NCI-H187 treated with DMSO at 0.1 percent for 48 hours (cell line): ENCODE results near the gene C10orf62.
"Not testable (repeated sequence)": the region's sequence is repeated elsewhere in the genome, so short reads cannot be mapped to it uniquely, and the experiment has no call there.

Source experiments
- DNase-seq: peaks from one replicate; lab custom pipeline; 2025; lab: John Stamatoyannopoulos, UW

C10orf62 gene, protein sequence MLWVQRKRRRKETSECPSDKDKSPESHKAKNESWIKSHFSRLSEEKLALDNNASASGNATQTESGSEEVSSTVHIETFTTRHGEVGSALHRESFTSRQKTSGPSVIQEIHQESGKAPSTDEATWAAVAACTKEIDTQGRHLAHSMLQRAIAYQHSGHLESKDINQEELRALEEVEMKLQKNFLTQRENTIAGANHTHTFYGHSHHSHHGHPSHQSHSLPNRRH

DNA sequence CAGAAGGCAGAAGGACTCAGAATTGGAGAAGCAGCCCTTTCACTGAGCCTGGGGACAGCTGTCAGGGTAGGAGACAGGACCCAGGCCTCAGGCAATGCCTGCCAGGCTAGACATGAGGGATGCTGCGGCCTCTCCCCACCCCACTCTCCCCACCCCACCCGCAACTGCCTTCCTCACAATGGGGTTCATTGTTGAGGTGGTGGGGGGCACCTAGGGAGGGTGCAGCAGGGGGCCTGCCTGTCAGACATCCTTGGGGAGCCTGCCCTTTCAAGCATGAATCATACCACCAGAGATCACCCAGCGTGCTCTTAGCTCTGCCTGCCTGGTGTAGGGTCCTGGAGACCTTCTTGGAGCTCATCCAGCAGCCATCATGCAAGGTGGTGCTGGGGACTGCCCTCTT lies at the start of gene C10orf62:
C10orf62 (plus strand) TSS at position 243 of the 400 bp plus-strand sequence. CDS start 177 bp downstream, outside the sequence.
- DNase-seq: no peak

DNA sequence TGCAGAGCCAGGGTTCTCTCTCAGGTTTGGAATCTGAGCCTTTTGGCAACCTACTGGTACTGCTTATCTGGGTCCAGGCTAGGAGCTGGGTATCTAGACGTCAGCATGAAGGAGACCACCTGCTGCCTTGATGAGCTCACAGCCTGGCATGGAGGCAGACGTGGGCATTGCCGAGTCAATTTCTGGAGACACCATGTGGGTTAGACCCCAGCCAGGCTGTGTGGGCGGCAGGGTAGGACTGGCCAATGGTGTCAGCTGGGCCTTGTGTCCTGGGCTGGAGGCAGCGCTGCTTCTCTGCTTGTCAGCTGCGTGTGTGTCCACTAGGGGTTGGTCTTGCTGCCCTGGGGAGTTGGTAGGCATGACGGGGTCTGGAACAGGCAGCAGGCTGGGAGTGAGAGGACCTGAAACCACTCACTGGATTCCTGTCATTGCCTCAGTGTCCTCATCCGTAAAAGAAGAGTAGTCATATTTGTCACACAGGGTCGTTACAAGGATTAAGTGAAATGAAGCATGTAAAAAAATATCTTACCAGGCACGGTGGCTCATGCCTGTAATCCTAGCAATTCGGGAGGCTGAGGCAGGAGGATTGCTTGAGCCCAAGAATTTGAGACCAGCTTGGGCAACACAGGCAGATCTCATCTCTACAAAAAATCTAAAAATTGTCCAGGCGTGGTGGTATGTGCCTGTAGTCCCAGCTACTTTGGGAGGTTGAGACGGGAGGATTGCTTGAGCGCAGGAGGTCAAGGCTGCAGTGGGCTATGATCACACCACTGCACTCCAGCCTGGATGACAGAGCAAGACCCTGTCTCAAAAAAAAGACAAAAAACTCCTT lies 48.6 kb upstream of the C10orf62 start:
- no peak for DNase-seq

DNA sequence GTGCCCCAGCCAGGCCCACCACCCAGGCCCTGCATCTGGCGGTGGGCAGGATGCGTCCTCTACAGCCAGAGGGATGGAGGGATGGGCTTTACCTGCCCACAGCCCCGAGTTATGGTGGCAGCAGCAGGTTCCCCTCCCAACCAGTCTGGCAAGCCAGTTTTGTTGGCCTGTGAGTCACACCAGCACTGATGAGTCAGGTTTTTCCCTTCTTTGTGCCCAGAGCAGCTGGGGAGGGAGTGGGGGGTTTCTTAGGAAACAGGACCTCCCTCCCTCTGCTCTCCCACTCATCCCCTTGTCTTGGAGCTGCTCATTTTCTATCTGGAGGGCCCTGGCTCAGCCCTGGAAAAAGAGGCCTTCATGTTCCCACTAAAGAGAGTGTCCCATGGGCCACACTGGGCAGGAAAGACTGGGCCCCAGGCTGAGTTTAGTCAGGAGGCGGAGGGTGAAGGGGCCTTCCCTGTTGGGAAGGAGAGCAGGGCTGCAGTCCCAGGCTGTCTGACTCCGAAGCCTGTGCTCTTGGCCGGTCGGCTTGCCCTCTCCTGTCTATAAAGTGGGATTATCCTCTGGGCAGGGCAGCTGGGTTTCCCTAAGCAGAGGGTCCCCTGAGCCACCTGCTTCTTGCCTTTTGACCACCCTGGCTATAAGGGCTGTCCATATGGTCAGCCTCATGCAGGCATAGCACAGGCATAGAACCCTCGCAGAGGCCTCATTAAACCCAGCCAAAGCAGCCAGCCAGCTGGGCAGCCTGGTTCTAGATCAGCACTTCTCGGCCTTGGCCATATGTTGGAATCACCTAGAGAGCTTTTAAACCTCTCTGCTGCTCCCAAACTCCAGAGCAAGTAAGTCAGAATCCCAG lies 47.1 kb upstream of the C10orf62 start:
- no peak for DNase-seq

DNA sequence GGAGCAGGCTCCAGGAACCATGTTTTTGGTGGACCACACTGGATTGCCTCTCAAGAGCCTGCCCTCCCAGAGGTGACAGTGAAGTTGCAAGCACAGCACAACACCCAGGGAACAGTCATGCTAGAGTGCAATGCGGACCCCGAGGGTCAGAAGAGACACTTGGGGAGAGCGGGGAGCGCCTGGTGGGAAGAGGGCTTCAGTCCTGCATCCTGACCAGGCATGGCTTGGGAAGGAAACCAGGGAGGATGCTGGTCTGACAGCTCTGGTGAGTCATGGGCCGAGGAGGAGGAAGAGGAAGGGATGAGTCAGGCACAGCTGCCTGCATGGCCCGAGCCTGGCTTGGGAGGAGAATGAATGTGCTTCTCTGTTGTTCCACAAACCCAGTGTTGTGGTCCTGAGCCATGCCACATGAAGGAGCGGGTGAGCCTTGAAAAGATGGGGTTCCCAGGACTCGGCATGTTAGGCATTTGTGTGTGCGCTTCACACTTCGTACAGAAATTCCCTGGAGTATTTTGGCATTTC lies 46.4 kb upstream of the C10orf62 start:
- no peak for DNase-seq

DNA sequence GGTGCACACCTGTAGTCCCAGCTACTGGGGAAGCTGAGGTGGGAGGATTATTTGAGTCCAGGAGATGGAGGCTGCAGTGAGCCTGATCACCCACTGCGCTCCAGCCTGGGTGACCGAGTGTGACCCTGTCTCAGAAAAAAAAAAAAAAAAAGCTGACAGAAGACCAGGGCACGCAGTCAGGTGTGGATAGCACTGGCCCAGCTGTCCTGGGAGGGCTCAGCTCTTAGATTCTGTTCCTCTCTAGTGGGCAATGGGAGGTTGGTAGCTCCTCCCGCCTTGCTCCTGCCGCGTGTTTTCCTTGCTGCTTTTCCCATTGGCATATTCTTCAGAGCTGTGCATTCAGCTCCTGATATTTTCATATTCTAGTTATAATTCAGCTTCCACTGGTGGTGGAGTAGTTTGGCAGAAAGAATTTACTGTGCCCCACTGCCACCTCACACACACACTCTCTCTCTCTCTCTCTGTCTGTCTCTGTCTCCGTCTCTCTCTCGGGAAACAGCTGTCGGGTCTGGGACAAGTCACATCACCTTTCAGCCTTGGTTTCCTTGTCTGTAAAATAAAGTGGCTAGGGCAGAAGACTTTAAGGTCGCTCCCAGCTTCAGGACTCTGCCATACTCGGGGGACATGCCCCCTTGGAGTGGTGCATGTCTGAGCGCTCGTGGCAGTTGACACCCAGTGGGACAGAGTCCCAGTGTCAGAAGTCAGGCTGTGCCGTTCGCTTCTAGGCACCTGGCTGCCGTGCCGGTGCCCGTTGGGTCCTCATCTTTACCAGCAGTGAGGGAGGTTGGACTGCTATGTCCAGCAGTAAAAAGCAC lies 42.9 kb upstream of the C10orf62 start:
- DNase-seq: no peak

DNA sequence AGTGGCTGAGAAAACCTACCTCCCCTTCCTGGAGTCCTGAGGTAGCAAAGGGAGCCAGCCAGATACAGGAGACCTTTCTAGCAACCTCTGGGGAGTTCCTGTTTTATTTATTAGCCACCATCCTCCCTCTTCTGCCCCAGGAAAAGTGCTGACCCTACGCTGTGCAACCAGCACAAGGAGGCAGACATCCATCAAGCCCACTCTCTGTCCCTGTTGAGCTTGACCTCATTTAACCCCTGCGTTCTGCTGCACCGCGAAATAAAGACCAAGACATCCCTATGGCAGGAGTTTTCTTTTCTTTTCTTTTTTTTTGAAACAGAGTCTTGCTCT lies 42.3 kb upstream of the C10orf62 start:
- no peak for DNase-seq

DNA sequence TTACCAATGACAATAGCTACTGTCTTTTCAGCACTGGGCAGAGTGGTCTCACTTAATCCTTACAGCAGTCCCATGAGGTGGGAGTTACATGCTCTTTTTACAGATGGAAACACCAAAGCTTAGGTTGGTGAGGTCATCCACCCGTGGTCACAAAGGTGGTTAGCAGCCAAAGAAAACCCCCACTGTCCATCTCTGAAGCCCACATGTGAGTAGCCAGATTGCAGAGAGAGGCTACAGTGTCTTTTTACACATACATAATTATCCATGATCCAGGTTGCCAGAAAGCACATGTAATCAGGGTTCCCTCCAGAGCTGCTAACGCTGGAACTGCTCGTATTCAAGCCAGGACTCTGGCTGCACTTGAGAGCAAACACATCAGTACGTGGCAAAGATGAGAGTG lies 41.6 kb upstream of the C10orf62 start:
- DNase-seq: no peak

DNA sequence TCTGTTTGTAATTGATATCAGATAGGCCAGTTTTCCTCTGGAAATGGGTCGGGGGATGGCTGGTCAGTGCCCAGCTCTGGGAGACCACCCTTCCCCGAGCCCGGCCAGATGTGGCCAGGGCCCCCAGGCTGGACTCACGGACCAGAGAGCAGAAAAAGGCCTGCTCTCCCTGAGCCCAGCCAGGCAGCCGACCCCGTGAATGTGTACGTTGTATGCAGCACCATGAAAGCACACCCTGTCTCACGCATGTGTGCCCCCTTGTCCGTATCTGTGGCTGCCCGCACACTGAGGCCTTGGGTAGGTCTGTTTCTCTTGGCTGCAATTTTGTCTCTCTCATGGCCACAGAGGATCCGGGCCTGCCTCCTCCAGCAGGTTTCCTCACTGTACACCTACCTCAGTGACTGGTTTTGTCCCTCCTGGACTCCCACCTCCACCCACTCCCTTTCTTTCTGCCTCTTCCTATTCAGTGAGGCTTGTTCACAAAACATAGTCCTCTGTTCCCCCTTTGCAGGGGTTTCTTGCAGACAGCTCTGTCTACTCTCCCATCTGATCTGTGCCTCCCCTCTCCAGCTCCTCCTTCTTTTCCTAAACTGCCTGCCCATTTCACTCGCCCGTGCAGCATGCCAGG lies 40.6 kb upstream of the C10orf62 start:
- no peak for DNase-seq

DNA sequence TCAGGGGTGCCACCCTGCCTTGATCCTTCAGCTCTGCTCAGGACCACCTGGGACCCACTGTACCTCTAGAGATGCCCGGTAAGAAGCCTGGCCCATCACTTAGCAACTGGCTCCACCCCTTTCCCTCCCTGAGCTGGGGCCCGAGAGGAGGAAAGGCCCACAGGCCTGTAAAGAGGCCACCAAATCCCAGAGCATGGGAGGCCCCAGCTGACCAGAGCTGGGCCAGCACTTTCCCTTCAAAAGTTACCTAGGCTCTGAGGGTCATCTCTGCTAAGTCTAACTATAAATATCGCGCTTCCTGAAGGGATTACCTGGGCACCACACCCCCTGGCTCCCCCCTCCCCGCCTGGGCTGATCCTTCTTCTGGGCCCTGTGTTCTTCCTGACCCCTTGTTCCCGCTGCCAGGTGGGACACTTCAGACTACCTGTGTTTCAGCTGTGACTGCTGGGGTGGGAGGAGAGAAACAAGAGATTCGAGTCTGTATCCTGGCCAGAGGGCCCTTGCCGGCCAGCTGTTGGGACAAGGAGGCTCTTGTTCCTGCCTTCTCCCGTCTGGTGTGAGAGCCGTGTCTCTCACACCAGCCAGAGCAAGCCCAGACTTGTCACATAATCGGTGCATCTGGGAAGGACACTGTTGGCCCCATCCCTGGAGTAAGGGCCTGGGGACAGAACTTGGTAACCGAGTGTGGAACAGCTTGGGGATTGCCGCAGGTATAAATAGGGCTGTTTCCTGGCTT lies 39.8 kb upstream of the C10orf62 start:
- no peak for DNase-seq

DNA sequence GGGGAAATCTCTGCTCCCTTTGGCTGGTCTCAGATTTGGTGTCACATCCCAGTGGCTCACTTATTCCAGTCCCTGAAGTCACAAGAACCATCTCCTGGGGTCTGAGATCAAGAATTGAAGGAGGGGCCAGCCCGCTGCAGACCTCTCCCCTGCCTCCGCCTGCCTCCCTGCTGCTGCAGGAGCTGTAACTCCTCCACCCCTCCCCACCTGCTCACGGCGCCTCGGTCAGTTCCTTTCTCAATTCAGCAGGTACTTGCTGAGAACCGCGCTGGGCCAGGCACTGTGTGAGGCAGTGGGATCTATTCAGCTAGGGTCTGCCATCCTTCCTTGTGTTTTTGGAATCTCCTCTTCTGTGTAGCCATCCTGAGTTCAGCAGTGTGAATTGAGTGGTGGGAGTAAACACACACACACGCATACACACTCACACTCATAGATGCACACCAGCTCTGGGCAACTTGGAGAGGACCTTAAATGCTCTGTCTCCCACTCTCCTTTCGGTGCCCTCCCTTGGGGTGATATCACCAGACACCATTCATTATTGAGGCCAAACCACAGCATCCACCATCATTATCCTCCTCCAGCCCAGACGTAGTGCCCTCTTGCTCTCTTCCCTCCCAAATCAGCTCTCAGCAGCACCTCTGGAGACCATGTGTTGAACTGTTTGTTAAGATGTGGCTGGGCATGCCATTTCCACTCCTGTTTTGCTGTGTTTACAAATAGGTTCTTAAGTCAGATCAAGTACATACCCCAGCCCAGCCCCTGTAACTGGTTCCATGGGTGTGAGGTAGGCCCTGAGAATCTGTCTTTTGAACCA lies 39.0 kb upstream of the C10orf62 start:
- no peak for DNase-seq

DNA sequence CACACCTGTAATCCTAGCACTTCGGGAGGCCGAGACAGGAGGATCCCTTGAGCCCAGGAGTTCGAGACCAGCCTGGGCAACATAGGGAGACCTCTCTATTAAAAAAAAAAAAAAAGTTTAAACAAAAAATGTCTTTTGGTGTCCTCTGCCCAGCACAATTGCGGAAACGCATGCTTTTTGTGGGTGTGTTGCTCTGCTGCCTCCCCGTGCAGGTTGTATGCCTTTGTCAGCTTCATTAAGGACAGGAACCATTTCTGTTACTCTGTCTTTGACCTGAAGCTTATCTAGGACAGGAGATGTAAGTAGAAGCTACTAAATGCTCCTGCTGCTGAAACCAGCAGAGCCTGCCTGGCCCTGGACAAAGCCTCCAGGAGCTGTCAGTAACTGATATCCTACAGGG lies 38.2 kb upstream of the C10orf62 start:
- no peak for DNase-seq

DNA sequence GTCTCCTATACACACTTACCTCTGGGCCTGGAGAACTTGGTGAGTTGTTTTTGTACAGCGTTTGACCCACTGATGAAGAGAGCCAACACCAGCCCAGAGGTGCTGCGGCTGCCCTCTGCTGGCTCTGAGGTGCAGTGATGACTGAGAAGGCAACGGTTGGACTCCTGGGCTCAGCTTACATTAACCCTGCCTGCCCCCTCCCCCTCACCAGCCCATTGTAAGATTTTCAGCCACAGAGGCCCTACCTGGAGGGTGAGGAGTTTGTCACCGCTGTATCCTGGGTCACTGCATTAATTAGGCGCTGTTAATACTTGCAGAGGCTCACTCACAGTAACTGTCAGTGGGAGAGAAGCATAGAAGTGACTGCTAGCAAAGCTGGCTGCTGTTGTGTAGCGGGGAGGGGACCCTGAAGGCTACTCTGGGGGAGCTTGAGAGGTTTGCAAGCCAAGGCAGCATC lies 35.9 kb upstream of the C10orf62 start:
- DNase-seq: no peak

DNA sequence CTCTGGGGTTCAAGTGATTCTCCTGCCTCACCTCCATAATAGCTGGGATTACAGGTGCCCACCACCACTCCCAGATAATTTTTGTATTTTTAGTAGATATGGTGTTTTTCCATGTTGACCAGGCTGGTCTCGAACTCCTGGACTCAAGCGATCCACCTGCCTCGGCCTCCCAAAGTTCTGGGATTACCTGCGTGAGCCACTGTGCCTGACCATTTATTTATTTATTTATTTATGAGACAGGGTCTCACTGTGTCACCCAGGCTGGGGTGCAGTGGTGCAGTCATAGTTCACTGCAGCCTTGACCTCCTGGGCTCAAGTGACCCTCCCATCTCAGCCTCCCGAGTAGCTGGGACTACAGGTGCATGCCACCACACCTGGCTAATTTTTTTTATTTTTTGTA lies 35.2 kb upstream of the C10orf62 start:
- not testable (repeated sequence) for DNase-seq

DNA sequence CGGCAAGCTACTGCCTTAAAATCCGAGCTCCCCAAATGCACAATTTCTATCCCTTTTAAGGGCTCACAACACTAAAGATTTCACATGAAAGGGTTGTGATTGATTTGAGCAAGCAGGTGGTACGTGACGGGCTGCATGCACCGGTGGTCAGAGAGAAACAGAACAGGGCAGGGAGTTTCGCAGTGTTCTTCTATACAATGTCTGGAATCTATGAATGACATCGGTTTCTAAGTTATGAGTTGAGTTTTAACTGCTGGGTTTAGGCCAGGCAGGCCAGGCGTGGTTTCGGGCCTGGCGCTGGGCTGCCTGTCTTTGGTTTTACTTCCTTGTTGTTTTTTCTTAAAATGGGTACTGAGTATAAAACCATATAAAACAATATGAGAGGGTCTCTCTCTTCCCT lies 34.0 kb upstream of the C10orf62 start:
- not testable (repeated sequence) for DNase-seq

DNA sequence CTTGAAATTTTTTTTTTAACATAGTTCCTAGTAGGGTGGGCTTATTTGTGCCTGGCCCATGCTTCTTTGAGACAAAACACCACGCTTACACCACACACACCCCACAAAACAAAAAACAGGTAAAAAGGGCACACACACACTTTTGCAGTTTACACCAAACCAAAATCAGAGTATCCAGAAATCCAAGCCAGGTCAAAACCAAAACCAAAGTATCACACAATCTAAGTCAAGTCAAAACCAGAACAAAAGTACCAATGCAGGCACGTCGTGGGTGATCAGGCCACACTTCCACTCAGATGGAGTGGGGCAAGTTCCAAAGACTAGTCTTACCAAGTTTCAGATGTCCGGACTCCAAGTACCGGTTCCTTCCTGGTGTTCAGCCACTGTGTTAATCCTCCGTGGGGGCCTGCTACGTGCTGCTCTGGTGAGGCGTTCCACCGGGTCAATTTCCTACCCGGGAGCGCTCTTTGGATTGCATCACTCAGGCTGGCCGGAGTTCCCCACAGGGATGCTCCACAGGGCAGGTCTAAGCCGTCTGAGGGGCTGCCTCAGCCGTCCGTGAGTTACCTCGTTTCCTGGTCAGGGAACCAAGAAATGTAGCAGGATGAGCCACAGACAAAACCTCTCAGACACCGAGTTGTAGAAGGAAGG lies 28.7 kb upstream of the C10orf62 start:
- not testable (repeated sequence) for DNase-seq

DNA sequence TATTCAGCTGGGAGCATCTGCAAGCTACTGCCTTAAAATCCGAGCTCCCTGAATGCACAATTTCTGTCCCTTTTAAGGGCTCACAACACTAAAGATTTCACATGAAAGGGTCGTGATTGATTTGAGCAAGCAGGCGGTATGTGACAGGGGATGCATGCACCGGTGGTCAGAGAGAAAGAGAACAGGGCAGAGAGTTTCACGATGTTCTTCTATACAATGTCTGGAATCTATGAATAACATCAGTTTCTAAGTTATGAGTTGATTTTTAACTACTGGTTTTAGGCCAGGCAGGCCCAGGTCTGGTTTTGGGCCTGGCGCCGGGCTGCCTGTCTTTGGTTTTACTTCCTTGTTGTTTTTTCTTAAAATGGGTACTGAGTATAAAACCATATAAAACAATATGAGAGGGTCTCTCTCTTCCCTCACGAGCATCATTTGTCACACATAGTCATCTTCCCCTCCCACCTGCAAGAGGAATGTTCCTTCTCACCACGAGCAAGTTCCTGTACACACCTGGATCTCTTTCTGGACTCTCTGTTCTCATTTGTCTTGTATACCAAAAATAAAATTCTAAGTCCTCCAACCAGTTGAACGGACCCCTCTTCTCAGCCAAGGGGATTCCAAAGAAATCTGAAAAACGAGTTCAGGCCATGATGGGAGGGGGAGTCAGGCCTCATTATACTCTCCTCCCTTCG lies 28.0 kb upstream of the C10orf62 start:
- not testable (repeated sequence) for DNase-seq

DNA sequence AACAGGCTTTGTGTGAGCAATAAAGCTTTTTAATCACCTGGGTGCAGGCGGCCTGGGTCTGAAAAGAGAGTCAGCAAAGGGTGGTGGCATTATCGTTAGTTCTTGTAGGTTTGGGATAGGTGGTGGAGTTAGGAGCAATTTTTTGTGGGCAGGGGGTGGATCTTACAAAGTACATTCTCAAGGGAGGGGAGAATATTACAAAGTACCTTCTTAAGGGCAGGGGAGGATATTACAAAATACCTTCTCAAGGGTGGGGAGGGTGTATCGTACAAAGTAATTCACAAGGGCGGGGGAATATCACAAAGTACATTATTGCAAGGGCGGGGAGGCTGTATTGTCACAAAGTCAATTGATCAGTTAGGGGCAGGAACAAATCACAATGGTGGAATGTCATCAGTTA lies 27.2 kb upstream of the C10orf62 start:
- not testable (repeated sequence) for DNase-seq

DNA sequence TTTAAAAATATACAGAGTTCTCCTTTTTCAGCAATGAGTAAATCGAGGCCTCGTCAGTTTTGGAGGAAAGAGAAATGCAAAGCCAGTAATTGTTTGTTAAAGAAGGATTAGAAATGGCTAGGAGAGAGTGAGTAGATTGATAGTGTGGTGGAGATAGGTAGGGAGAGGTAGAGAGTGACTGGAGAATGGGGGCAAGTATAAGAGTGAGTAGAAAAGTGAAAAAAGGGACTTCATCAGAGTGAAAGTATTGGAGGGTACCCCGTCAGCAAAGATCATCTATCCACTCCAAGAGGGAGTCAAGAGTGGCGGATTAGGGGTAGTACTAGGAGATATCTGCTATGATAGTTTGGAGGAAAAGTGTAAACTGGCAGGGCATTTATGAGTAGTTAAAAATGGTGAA lies 26.2 kb upstream of the C10orf62 start:
- DNase-seq: no peak
